ENCODE measurements around the gene PYROXD2.

DNA sequence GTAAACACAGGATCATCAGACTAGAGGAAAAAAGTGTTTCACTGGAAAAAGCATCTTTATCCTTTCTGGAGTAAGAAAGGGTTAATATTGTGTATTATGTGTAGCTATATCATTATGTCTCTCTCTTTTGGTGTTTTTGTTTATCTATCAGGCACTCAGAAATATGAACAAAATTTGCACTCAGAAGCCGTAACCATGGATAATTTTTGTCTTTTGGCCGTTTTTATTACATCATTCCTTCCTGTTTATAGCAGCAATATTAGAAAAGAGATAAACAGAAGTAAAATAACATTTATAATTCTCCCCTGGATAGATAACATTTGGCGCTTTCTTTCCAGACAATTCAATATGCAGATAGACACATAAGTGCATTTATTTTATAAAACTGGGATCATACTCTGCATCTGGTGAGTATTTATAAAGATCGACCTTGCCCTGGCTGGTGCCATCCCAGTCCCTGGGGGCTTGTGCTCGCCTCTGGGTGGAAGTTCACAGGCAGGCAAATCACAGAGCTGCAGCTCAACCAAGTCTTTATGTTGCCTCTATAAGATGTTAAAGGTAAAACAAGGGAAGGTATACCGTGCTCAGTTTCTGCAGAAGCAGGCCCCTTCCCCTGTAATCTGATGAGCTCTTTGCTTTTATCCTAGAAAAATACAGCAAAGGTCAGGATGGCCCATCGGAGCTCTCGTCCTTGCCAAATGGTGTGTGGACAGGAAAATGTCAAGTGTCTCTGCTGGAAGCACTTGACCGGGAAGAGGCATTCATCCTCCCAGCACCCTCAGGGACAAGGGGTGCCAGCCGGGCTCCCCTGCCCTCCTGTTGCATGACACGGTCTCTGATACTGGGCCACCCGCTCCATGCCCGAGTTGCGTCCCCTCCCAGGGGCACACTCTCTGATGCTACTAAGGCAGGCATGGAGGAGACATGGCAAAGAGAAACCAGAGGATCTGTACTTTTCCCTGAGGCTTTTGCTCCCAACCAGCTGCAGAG, 43.9 kb downstream of the PYROXD2 start:
- TF ChIP-seq, protein P1, sequence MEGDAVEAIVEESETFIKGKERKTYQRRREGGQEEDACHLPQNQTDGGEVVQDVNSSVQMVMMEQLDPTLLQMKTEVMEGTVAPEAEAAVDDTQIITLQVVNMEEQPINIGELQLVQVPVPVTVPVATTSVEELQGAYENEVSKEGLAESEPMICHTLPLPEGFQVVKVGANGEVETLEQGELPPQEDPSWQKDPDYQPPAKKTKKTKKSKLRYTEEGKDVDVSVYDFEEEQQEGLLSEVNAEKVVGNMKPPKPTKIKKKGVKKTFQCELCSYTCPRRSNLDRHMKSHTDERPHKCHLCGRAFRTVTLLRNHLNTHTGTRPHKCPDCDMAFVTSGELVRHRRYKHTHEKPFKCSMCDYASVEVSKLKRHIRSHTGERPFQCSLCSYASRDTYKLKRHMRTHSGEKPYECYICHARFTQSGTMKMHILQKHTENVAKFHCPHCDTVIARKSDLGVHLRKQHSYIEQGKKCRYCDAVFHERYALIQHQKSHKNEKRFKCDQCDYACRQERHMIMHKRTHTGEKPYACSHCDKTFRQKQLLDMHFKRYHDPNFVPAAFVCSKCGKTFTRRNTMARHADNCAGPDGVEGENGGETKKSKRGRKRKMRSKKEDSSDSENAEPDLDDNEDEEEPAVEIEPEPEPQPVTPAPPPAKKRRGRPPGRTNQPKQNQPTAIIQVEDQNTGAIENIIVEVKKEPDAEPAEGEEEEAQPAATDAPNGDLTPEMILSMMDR (IDR thresholded peaks at IDR 0.05; ENCODE audit: borderline replicate concordance, extremely low read depth, low read length, poor library complexity, severe bottlenecking) = no peak
- TF ChIP-seq EZH2 (IDR thresholded peaks at IDR 0.05; ENCODE audit: borderline replicate concordance, low read depth, low read length, severe bottlenecking) = no peak
